ENCODE data around the gene POLR2B. TPM values are rescaled to one million over a fixed set of nuclear protein-coding genes. Genes with fewer than 3 reads are reported as not detected.
A peak's percentile ranks its signal among the peaks of the same experiment; 100 is the strongest.

POLR2B gene
- total RNA-seq, 3 donors from 2014 or later: 66.1 to 112 (median 71.4) TPM

- Histone ChIP-seq H3K4me1 (no peaks in the 10 kb centered on the region), H3K9me3 (no peaks in the 10 kb centered on the region), H3K27ac (peak overlapping the region in 1 of 2 donors; percentile 61), H3K36me3 (no peaks in the 10 kb centered on the region), H3K27me3 (no peaks in the 10 kb centered on the region), H3K4me3 (no peak overlapping the region)
- DNase-seq (ENCODE audit: low spot score in 2 of 2): no peak
- TF ChIP-seq POLR2AphosphoS5 (IDR thresholded peaks at IDR 0.05) (no peak), POLR2A (IDR thresholded peaks at IDR 0.05) (no peak), CTCF (IDR thresholded peaks at IDR 0.05) (no peak)
- intact Hi-C loops (cut with DNase I; ENCODE audit: low total_unique reads): no loop called here
Observed at GRCh38 chr4:57048590-57049304, 70.1 kb downstream of the POLR2B start.

GRCh38 chr4:57051095-57051494, 72.4 kb downstream of the POLR2B start:
- peak overlapping the region in 1 of 2 donors; percentile 68 for H3K27ac ChIP-seq
- no peaks in the 10 kb centered on the region for H3K36me3 ChIP-seq
- no peak for DNase-seq (ENCODE audit: low spot score in 2 of 2)
- H3K9me3 ChIP-seq: no peaks in the 10 kb centered on the region
- no peak for TF ChIP-seq POLR2AphosphoS5 (IDR thresholded peaks at IDR 0.05)
- TF ChIP-seq POLR2A (IDR thresholded peaks at IDR 0.05): no peak
- TF ChIP-seq CTCF (IDR thresholded peaks at IDR 0.05): no peak
- no peaks in the 10 kb centered on the region for H3K27me3 ChIP-seq
- intact Hi-C loops (cut with DNase I; ENCODE audit: low total_unique reads): no loop called here
- no peaks in the 10 kb centered on the region for H3K4me1 ChIP-seq
- H3K4me3 ChIP-seq: no peak overlapping the region

DNA sequence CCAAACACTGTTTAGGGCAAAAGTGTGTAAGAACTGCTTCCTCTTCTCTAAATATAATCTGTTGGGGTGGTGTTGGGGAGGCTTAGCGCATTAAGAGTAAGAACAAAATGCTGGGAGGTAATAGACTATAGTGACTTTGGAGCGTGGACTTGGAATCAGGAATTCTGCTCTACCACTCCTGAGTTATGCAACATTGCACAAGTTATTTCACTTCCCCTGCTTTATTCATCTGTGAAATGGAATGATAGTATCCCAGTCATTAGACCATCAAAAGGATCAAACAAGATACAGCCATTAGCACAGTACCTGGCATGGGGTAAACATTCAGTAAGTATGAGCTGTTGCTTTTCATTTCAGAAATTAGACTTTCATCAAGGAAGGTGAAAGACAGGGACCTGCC, 72.8 kb downstream of the POLR2B start:
- TF ChIP-seq POLR2AphosphoS5 (IDR thresholded peaks at IDR 0.05): no peak
- TF ChIP-seq POLR2A (IDR thresholded peaks at IDR 0.05): no peak
- no peak for TF ChIP-seq CTCF (IDR thresholded peaks at IDR 0.05)
- Histone ChIP-seq H3K4me3 (no peak overlapping the region), H3K27ac (peak overlapping the region in 1 of 2 donors; percentile 68), H3K4me1 (no peaks in the 10 kb centered on the region), H3K9me3 (no peaks in the 10 kb centered on the region), H3K27me3 (no peaks in the 10 kb centered on the region), H3K36me3 (no peaks in the 10 kb centered on the region)
- intact Hi-C loops (cut with DNase I; ENCODE audit: low total_unique reads): no loop called here
- DNase-seq (ENCODE audit: low spot score in 2 of 2): no peak

- no peaks in the 10 kb centered on the region for H3K36me3 ChIP-seq
- H3K4me3 ChIP-seq: no peak overlapping the region
- no peaks in the 10 kb centered on the region for H3K27me3 ChIP-seq
- peak overlapping the region in 1 of 2 donors; percentile 48 for H3K27ac ChIP-seq
- TF ChIP-seq POLR2AphosphoS5 (IDR thresholded peaks at IDR 0.05) (no peak), POLR2A (IDR thresholded peaks at IDR 0.05) (no peak), CTCF (IDR thresholded peaks at IDR 0.05) (no peak)
- H3K4me1 ChIP-seq: no peaks in the 10 kb centered on the region
- no peaks in the 10 kb centered on the region for H3K9me3 ChIP-seq
- DNase-seq (ENCODE audit: low spot score in 2 of 2): no peak
- intact Hi-C loops (cut with DNase I; ENCODE audit: low total_unique reads): no loop called here
Observed at GRCh38 chr4:57053508-57053907, 74.8 kb downstream of the POLR2B start.

DNA sequence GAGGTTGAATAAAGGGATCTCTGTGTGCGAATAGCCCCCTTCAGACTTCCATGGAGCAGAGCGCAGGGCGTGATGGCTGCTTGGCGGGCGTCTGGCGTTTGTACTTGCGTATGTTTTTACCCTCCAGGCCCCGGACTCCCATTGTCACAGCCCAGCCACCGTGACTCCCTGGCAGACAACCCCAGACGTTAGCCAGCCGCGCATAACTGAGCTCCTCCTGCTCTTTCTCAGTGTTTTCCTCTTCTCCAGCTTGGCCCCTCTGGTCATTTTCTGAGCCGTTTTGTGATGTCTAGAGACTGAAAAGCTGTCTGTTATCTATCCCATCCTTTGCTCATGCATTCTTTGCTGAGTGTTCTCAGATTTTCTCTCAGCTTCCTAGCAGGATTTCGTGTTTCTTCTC, 77.2 kb downstream of the POLR2B start:
- DNase-seq (ENCODE audit: low spot score in 2 of 2): no peak
- TF ChIP-seq POLR2A (IDR thresholded peaks at IDR 0.05): no peak
- no peak for TF ChIP-seq CTCF (IDR thresholded peaks at IDR 0.05)
- TF ChIP-seq POLR2AphosphoS5 (IDR thresholded peaks at IDR 0.05): no peak
- H3K36me3 ChIP-seq: no peaks in the 10 kb centered on the region
- intact Hi-C loops (cut with DNase I; ENCODE audit: low total_unique reads): no loop called here
- peak overlapping the region in 1 of 2 donors; percentile 3 for H3K27ac ChIP-seq
- no peaks in the 10 kb centered on the region for H3K9me3 ChIP-seq
- H3K4me3 ChIP-seq: no peak overlapping the region
- H3K27me3 ChIP-seq: no peaks in the 10 kb centered on the region
- H3K4me1 ChIP-seq: no peaks in the 10 kb centered on the region
